Fibroblast of gingiva (primary cell): ENCODE measurements around the gene LCE2D.
"Not testable (repeated sequence)": the region's sequence is repeated elsewhere in the genome, so short reads cannot be mapped to it uniquely, and the experiment has no call there.

Experiments used
- DNase-seq: peaks from one replicate; pipeline ENCODE4 v3.0.0-alpha.2; 2011; ENCODE audit warnings: low read depth

The LCE2D gene, protein sequence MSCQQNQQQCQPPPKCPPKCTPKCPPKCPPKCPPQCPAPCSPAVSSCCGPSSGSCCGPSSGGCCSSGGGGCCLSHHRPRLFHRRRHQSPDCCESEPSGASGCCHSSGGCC

DNA sequence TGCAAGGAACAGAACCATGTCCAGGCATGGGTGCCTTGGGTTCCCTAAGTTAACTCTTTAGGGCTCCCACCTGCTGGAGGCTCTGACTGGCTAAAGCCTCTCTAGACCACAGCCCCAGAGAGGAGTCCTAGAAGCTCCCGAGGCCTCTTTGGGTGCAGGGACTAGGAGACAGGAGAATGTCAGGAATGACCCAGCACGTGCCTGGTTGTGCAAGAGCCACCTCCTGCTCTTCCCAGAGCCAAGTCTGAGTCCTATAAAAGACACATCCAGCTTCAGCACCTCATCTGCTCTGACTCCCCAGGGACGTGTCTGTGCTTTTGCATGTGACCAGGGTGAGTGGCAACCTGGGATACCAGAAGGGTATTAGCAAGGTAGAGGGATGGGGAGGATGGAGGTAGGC lies at the start of gene LCE2D:
Gene LCE2D (plus strand): TSS at position 283 of the 400 bp plus-strand sequence. CDS start 726 bp downstream, outside the sequence.
- no peak for DNase-seq

DNA sequence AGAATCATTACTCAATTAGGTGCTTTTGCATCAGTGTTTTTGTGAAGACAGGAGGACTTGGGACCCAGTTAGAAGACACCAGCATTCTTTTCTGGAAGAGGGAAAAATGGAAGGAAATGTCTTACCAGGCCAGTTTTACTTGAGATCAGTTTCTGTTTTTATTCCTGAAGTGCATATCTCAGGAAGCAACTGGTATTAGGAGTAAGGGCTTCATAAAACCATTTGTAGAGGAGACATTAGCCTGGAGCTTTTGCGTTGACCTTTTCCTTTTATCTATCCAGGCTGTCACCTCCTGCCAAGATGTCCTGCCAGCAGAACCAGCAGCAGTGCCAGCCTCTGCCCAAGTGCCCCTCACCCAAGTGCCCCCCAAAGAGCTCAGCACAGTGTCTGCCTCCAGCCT lies 49.7 kb upstream of the LCE2D start, which contains the start of gene LCE3B:
Gene LCE3B (plus strand): TSS at position 301 of the 400 bp plus-strand sequence. CDS start 0 bp downstream, at position 301.
- no peak for DNase-seq

DNA sequence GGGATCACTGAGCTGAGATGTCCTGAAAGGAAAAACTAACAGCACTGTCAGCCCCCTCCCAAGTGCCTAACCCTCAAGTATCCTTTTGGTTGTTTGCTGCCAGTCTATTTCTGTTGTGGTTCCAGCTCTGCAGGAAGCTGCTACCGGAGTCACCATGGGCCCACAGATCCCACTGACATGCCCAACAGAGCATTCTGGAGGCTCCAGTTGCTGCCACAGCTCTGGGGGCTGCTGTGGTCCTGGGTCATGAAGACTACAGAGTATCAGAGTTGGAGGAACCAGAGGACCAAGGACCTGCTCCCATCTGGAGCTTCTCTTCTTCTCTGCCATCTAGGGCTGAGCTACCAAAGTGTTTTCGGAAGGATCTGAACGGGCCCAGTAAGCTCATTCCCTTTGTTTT lies 41.2 kb upstream of the LCE2D start:
- DNase-seq: no peak

DNA sequence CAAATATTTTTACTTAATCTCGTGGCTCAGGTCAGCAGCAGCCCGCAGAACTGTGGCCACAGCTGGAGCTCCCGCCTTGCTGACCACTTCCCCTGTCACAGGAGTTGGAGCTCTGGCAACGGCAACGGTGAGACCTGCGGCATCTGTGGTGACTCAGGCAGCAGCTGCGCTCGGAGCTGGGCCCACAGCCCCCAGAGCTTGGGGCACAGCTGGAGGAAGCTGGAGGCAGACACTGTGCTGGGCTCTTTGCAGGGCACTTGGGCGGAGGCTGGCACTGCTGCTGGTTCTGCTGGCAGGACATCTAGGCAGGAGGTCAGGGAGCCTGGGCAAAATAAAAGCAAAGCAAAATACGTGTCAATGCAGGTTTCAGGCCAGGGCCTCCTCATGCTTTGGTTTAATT lies 40.4 kb upstream of the LCE2D start, which contains the start of gene LCE3A:
Gene LCE3A (minus strand): TSS at position 301 of the 400 bp plus-strand sequence. CDS start 0 bp downstream, at position 301.
- no peak for DNase-seq

DNA sequence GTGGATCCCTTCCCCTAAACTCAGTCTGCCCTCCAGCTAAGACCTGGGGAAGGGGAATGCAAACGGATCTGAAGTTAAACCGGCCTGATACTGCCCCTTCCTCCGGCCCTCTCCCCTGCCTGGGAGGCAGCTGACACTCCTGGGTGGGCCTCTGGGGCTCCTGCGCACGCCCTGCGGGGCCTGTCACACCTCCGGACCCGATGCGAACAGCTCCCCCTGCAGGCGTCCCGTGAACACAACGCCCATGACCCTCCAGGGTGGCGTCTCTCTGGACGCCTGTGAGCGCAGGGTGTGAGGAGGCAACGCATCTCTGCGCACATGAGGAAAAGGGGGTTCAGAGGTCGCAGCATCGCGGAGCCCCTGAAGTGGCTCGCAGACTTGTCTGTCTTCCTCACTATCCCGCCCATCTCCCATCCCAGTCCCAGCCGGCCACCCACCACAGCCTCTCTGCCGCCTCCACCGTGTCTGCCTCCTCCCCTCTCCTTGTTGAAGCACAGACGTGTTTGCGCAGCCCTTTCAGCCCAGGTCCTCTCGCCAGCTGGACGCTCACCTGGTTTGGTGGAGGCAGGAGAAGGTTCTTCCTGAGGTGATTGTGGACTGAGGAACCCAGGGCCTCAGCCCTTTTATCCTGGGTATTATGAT lies 39.9 kb upstream of the LCE2D start:
- no peak for DNase-seq

DNA sequence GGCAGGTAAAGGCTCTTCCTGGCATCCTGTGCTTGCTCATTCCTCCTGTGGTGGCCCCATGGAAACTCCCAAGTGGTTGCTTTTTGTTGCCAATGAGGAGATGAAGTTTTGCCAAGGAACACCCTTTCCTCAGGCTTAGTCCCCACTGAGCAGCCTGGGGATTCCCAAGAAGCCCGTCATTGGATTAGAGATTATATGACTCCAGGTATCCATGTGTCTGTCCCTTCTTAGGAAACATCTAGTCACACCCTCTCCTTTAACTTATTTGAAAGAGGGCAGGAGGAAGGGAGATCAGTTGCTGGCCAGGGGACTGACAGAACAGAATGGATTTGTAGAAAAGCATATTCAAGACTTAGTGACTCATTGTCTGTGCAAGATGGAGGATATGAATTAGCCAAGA lies 36.4 kb upstream of the LCE2D start:
- DNase-seq: no peak

DNA sequence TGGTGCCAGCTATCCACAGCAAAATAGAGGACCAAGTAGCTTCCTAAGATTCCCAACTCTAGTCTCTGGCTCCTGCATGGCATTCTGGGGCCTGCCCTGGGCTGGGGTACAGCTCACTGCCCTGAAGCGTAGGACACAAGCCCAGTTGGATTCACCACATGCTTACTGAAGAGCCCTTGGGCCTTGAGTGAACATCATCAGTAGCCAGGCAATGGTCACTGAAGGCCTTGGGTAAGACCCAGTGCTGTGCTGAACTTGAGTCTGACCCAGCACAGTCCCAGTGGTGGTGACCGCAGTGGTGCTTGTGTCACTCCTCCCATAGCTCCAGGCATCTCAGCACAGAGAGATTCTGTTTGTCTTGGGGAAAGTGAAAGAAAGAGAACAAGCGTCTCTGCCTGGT lies 32.6 kb upstream of the LCE2D start:
- DNase-seq: no peak

DNA sequence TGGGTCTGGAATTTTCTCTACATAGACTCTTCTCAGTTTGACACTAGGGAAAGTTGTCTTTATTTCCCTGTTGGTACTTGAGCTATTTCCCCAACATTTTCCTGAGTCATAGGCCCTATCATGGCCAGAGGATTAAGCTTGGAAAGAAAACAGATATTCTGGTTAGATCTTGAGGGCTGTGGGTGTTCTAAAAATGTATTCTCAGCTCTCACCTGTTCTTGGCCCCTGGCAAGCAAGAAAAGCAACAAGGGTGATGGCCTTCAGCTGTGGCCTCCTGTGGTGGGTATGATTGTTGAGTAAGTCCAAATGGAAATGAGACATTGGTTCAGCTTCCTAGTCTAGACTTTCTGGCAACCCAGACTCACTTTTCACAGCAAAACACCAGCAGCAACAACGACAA lies 22.8 kb upstream of the LCE2D start:
- no peak for DNase-seq

DNA sequence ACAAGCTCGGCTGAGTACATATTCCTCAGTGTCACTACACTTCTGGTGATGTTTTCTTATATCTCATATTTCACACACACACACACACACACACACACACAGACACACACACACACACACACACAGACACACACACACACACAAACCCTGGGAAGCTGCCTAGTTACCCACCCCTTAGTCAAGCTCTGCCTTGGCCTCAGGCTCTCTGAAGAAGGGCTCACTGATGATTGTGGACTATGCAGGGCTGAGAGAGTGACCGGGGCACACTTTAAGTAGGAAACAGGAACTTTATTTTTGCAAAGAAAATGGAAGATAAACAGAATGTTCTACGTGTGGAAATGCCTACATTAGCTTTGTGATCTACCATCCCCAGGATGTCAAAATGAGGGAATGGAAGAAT lies 19.2 kb upstream of the LCE2D start:
- DNase-seq: no peak

DNA sequence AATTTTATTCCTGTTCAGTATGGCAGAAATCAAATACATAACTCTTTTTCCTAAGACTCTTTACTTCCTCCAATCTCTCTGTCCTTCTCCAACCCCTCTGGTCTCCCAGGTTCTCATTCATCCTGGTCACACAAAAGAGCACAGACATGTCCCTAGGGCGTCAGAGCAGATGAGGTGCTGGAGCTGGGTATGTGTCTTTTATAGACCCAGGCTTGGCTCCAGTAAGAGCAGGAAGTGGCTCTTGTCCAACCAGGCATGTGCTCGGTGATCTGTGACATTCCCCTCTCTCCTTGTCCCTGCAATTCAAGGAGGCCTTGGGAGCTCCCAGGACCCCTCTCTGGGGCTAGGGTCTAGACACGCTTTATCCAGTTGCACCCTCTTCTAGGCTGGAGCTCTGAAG lies 18.0 kb upstream of the LCE2D start:
- DNase-seq: no peak

DNA sequence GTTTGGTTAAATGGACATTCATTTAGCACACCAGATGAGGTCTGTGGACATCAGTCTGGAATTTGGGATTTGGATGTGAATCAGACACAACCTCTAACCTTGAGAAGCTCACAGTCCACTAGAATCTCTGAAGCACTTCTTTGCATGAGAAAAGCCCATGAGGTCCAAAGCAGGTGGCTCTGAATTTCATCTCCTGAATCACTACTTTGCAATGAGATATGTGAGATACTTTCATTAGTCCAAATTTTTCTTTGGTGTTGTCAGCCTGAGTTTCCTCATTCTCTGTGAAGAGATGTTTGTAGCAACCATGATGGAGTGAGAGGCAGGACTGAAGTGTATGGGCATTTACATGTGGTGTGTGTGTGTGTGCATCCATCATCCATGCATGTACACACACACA lies 16.5 kb upstream of the LCE2D start:
- no peak for DNase-seq

DNA sequence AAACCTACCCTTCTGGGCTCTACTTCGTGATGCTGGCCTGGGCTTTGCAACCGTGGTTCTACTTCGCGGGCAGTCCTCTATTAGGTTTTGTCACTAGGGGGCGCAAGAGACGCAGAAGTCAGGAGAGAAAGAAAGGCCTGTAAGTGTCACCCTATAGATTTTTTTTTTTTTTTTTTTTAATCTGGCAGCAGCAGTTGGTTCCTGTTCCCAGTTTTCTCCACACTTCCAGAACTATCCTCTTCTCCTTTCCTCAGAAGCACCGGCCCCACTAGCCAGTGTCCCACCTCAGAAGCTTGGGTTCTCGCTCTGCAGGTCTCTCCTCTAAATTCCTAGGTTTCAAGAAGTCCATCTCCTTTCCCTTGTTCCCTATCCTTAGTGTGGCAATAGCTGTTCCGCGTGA lies 9.1 kb upstream of the LCE2D start:
- peak; percentile 18 for DNase-seq

DNA sequence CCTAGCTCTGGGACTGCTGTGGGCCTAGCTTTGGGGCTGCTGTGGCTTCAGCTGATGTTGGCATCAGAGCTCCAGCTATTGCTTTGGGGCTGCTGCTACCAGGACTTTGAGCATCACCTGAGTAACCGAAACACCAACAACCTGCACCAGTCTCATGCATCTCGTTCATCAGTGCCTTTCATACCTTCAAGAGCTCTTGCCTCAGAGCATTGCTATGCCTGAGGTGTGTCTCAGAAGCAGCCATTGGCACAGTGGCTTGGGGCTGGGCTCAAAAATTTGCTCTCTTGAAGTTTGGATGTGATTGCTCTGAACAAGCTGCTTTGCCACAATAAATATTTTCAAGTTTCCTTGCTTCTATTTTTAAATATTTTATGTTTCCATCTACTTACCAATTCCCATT lies 6.7 kb upstream of the LCE2D start:
- DNase-seq: no peak

DNA sequence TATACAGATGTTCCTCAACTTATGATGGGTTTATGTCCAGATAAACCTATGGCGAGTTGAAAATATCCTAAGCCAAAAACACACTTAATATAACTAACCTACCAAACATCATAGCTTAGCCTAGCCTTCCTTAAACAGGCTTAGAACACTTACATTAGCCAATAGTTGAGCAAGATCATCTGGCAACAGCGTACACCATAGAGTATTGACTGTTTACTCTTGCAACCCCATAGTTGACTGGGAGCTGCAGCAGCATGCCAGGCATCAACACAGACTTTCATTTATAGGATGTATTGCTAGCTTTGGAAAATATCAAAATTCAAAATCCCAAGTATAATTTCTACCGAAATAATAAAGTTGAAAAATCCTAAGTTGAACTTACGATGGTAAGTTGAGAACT lies 5.5 kb upstream of the LCE2D start:
- no peak for DNase-seq

DNA sequence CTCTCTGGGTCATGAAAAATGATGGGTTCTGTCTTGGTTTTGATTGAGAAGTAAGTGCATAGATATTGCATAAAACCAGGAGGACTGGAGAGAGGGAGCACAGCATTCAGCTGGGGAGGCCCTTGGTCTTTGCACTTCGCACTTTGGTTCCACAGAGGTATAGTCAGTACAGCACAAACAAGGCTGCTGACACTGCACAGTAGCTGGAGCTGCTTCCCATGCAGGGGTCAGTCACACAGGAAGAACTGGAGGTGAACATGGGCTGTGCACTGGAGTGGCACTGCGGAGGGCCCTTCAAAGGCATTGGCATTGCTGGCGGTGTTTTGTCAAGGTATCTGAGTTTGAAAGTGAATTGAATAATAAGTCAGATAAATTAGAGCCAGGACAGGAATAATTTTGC lies 4.5 kb upstream of the LCE2D start:
- no peak for DNase-seq

DNA sequence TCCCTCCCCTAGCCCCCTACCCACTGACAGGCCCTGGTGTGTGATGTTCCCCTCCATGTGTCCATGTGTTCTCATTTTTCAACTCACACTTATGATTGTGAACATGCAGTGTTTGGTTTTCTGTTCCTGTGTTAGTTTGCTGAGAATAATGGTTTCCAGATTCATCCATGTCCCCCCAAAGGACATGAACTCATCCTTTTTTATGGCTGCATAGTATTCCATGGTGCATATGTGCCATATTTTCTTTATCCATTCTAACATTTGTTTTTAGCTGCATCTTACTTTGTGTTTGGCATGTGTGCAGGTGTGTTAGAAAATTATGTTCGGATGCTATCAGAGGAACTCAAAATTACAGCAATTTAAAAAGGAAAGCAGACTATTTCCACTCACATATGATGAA lies 3.0 kb downstream of the LCE2D start:
- DNase-seq: not testable (repeated sequence)

DNA sequence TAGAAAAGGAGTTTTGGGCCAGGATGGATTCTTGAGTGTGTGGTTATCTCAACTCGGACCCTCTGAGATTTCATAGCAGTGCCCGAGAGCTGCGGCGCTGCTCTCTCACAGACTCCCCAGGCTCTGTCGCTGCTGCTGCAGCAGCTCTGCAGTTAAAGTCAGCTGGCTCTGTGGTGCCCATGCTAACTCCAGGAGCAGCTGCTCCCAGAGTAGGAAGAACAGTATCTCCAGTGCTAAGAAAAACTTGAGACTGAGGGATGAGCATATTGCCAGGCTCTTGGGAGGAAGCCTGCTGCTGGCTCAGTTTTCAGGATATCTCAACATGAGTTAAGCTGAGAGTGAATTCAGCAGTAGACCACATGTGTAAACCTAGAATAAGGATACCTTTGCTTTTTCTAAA lies 4.5 kb downstream of the LCE2D start:
- DNase-seq: no peak

DNA sequence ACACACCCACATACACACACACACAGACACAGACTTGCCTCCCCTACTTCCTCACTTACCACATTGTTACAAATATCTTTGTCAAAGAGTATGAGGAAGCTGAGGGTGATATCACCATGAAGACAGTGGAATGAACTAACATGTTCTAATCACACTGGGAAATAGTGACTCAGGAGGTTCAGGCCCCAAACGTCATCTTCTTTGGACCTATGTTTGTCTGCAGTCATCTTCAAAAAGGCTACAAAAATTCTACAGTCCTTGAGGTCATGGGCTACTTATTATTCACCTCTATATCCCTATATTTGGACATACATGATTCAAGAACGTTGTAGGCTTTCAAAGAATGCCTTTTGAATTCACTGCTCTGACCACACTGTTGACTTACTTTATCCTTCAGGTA lies 9.8 kb downstream of the LCE2D start:
- no peak for DNase-seq

DNA sequence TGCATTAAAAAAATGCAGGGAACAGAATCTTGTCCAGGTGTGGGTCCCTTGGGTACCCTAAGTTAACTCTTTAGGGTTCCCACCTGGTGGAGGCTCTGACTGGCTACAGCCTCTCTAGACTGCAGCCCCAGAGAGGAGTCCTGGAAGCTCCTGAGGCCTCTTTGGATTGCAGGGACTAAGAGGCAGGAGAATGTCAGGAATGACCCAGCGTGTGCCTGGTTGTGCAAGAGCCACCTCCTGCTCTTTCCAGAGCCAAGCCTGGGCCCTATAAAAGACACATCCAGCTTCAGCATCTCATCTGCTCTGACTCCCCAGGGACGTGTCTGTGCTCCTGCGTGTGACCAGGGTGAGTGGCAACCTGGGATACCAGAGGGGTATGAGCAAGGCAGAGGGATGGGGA lies 11.8 kb downstream of the LCE2D start, which contains the start of gene LCE2C:
Gene LCE2C (plus strand): TSS at position 297 of the 400 bp plus-strand sequence. CDS start 737 bp downstream, outside the sequence.
- DNase-seq: not testable (repeated sequence)

DNA sequence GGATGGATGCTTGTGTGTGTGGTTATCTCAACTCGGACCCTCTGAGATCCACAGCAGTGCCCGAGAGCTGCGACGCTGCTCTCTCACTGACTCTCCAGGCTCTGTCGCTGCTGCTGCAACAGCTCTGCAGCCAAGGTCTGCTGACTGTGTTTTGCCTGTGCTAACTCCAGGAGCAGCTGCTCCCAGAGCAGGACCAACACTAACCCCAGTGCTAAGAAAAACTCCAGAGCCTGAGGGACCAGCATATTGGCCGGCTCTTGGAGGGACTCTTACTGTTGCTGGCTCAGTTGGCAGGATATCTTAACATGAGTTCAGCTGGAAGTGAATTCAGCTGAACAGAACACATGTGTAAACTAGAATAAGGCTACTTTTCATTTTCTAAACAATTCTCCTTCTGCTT lies 16.3 kb downstream of the LCE2D start:
- DNase-seq: no peak

DNA sequence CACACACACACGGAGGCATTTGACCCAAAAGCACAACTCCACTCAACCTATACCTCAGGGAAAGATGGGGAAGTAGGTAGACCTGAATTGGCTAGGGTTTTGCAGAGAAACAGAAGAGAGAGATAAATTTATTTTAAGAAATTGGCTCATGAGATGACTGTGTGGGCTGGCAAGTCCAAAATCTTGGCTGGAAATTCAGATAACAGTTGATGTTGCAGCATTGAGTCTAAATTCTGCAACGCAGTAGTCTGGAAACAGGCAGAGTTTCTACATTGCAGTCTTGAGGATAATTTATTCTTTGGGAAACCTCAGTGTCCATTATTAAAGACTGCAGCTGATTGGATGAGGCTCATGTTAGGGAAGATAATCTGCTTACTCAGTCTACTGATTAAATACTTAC lies 18.4 kb downstream of the LCE2D start:
- DNase-seq: no peak

DNA sequence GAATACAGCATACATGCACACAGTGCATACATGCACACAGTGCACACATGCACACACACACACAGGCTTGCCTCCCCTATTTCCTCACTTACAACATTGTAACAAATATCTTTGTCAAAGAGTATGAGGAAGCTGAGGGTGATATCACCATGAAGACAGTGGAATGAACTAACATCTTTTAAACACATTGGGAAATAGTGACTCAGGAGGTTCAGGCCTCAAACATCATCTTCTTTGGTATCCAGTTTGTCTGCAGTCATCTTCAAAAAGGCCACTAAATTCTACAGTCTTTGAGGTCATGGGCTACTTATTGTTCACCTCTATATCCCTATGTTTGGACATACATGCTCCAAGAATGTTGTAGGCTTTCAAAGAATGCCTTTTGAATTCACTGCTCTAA lies 20.7 kb downstream of the LCE2D start:
- DNase-seq: no peak

DNA sequence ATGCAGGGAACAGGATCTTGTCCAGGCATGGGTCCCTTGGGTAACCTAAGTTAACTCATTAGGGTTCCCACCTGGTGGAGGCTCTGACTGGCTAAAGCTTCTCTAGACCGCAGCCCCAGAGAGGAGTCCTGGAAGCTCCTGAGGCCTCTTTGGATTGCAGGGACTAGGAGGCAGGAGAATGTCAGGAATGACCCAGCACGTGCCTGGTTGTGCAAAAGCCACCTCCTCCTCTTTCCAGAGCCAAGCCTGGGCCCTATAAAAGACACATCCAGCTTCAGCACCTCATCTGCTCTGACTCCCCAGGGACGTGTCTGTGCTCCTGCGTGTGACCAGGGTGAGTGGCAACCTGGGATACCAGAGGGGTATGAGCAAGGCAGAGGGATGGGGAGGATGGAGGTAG lies 22.6 kb downstream of the LCE2D start, which contains the start of gene LCE2B:
Gene LCE2B (plus strand): TSS at position 301 of the 400 bp plus-strand sequence. CDS start 721 bp downstream, outside the sequence.
- DNase-seq: not testable (repeated sequence)
